ENCODE measurements around the gene UBAC1.

Gene UBAC1

GRCh38 chr9:135998410-135999071 is 37.4 kb upstream of the UBAC1 start:
- Mint-ChIP-seq H3K27me3 (no peaks in the 10 kb centered on the region), H3K4me1 (peaks cover 11% of the 10 kb centered on the region), H3K9me3 (no peaks in the 10 kb centered on the region), H3K27ac (peak overlapping the region in 1 of 2 donors; percentile 42), H3K4me3 (no peak overlapping the region)
- no peak for DNase-seq
- ATAC-seq: no peak

GRCh38 chr9:135998016-135998380 is 36.8 kb upstream of the UBAC1 start:
- DNase-seq (no peak), ATAC-seq (no peak)
- Mint-ChIP-seq H3K4me1 (peaks cover 11% of the 10 kb centered on the region), H3K9me3 (no peaks in the 10 kb centered on the region), H3K27me3 (no peaks in the 10 kb centered on the region), H3K4me3 (no peak overlapping the region), H3K27ac (no peak overlapping the region)

DNA sequence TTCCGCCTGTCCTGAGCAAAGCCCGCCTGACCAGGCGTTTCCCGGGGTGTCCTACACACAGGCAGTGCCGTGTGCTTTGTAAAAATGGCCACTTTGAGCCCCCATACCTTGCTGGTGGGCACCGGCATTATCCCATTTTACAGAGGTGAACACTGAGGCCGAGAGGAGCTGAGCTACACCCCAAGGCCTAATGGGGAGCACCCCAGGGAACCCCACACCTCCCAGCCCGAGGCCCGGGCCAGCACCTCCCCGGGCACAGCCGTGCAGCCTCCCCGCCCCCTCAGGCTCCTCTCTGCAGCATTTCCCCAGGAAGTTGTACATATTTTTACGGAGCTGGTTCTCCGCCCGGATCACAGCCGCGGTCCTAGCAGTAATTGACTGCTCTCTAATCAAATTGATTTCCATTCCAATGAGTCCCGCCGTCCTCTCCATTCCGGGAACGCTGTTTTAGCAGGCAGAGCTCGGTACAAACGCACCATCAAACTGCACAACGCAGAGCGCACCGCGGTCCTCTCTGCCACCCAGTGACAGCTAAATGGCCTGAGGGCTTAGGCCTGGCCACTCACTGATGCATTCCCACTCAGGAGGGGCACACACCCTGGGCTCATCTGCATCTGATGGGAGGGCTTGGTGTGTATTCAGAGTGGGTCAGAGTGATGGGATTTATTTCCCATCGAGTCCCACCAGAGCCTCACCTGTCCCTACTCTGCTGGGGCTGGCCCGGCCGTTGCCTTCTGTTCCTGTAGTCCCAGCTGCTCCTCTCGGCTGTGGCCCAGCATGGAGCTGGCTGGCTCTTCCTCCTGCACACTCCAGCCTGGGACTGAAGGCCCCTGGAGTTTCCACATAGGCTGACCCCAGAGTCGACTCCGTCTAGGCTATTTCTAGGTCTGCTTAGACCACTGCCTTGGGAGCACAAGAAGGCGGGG is 36.2 kb upstream of the UBAC1 start:
- Mint-ChIP-seq H3K4me3 (no peak overlapping the region), H3K27ac (peak overlapping the region in 1 of 2 donors; percentile 46), H3K27me3 (no peaks in the 10 kb centered on the region), H3K4me1 (peaks cover 18% of the 10 kb centered on the region), H3K9me3 (no peaks in the 10 kb centered on the region)
- DNase-seq (no peak), ATAC-seq (no peak)

DNA sequence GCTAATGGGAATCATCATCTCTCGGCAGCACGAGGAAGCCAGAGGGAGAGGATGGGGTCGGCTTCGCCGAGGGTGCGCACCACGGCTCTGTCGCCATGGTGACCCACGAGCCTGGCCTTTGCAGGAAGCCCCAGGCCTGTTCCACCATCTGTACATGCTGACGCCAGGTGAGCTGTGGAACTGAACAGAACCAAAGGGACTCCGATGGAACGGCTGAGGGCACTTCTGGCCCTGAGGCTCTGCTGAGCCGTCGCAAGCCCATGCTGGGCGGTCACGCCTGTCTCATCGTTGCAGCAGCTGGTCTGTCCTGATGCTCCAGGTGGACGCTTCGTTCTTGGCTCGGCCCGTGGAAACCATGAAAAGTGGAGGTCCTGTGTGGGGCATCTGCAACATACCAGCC is 34.6 kb upstream of the UBAC1 start:
- Mint-ChIP-seq H3K27ac (no peak overlapping the region), H3K27me3 (no peaks in the 10 kb centered on the region), H3K4me1 (peaks cover 33% of the 10 kb centered on the region)

DNA sequence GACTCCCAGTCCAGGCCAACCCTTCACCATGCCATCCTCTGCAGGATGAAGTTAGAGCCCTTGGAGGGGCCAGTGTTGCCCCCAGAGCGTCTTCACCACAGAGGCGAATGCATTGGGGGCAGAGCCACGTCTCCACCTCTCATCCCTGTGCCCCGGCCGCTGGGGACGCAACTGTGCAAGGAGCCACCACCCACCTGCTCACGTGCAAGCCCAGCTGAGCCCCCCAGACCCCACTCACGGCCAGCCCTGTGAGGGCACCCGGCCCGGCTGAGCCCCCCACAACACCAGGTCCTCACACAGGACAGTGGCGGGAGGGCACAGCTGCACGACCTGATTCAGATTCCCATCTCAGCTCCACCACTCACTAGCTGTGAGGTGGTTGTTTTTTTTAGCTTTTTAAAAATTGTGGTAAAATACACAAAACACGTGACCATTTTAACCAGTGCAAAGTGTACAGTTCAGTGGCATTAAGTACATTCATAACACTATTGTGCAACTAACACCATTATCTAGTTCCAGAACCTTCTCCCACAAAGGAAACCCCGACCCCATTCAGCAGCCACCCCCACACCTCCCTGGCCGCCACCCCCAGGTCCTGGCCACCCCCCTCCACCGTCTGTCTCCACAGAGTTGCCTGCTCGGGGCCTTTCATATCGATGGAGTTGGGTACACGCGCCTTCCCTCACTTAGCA is 33.5 kb upstream of the UBAC1 start:
- no peaks in the 10 kb centered on the region for H3K9me3 Mint-ChIP-seq
- H3K4me3 Mint-ChIP-seq: no peak overlapping the region
- no peak for DNase-seq
- H3K4me1 Mint-ChIP-seq: peaks cover 45% of the 10 kb centered on the region
- no peaks in the 10 kb centered on the region for H3K27me3 Mint-ChIP-seq
- H3K27ac Mint-ChIP-seq: peak overlapping the region in 1 of 2 donors; percentile 50
- ATAC-seq: peak; percentile 18

More for the DNA sequence above, 34.6 kb upstream of the UBAC1 start:
- no peak for DNase-seq
- ATAC-seq: no peak
- Mint-ChIP-seq H3K4me3 (no peak overlapping the region), H3K9me3 (no peaks in the 10 kb centered on the region)

DNA sequence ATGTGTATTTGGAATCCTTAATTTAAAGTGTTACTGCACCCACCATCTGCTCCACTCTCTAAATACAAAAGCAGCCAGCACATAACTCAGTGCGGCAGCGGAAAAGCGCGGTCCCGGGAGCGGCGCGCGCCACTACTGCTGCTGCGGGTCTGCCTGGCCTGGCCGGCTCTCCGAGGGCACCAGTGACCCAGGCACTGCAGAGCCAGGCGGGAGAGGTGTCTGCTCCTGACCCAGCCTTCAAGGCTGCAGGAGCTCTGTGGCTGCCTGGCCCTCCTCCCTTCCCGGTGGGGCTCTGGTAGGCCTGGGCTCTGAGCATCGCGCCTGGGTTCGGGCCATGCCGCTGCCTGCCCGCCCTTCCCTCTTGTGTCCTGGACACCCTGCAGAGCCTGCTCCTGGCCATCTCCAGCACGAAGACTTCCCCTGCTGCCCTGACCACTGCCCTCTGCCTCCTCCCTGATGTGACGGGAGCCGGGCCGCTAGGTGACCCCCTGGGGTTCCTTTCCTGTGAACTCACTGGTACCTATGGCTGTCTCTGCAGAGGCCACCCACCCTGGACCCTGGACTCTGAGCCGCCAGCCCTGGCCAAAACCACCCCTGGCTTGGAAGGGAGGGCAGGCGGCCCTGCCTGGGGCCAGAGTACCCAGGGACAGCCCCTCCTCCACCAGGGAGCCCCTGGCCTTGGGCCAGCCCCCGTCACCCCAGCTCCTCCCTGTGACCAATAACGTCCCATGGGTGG is 32.8 kb upstream of the UBAC1 start:
- peaks cover 48% of the 10 kb centered on the region for H3K4me1 Mint-ChIP-seq

GRCh38 chr9:135993409-135993742 is 32.2 kb upstream of the UBAC1 start:
- H3K27me3 Mint-ChIP-seq: no peaks in the 10 kb centered on the region
- no peak for ATAC-seq
- peaks cover 48% of the 10 kb centered on the region for H3K4me1 Mint-ChIP-seq
- H3K9me3 Mint-ChIP-seq: no peaks in the 10 kb centered on the region
- no peak for DNase-seq
- peak overlapping the region in 1 of 2 donors; percentile 19 for H3K4me3 Mint-ChIP-seq
- H3K27ac Mint-ChIP-seq: peak overlapping the region in 1 of 2 donors; percentile 72

More for the DNA sequence above, 32.8 kb upstream of the UBAC1 start:
- Mint-ChIP-seq H3K27ac (no peak overlapping the region), H3K27me3 (no peaks in the 10 kb centered on the region), H3K4me3 (no peak overlapping the region), H3K9me3 (no peaks in the 10 kb centered on the region)
- no peak for ATAC-seq
- DNase-seq: no peak

DNA sequence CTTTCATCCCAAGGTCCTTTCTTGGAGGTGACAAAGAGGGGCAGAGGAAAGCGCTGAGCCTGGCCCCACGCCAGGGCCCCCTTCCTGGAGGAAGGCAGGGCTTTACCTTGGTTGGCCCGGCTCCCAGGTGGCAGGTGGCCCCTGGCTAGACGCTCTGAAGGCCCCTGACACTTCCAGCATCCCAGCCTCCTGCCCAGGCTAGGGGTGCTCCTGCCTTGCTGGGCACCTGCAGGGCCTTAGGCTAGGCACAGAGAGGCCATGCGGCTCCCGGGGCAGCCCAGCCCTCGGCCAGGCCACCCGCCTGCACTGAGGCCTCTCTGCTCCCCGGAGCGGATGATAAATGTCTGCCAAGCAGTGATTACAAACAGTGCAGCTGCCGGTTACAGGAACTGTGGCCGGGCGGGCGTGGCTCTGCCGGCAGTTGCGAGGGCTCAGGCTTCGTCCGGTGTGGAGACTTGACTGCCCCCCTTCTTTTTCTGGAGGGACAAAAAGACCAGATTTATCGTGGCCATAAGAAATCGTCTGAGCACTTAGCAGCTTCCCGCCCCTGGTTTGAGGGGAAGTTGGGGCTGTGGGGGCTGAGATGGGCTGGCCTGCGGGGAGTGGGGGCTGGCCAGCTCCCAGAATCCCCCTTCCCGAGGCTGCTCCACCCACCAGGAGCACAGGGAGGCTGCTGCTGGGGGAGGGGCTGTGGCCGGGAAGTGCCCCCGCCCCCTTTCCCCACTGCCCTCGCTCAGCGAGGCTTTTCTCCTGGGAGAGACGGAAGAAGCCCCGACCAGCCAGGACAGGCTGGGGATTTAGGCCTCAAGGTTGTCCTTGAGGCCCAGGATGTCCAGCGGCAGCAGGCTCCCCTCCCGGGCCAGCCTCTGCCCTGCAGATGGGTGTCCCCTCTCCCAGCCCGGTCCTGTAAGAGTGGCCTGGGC is 31.6 kb upstream of the UBAC1 start:
- Mint-ChIP-seq H3K27me3 (no peaks in the 10 kb centered on the region), H3K27ac (peak overlapping the region; percentile 57 to 78), H3K4me3 (peak overlapping the region; percentile 60 to 64), H3K4me1 (peaks cover 48% of the 10 kb centered on the region), H3K9me3 (no peaks in the 10 kb centered on the region)
- ATAC-seq: peak; percentile 68
- DNase-seq: peak; percentile 37 to 47

GRCh38 chr9:135991771-135992170 is 30.6 kb upstream of the UBAC1 start:
- Mint-ChIP-seq H3K27ac (no peak overlapping the region), H3K4me1 (peaks cover 48% of the 10 kb centered on the region)

DNA sequence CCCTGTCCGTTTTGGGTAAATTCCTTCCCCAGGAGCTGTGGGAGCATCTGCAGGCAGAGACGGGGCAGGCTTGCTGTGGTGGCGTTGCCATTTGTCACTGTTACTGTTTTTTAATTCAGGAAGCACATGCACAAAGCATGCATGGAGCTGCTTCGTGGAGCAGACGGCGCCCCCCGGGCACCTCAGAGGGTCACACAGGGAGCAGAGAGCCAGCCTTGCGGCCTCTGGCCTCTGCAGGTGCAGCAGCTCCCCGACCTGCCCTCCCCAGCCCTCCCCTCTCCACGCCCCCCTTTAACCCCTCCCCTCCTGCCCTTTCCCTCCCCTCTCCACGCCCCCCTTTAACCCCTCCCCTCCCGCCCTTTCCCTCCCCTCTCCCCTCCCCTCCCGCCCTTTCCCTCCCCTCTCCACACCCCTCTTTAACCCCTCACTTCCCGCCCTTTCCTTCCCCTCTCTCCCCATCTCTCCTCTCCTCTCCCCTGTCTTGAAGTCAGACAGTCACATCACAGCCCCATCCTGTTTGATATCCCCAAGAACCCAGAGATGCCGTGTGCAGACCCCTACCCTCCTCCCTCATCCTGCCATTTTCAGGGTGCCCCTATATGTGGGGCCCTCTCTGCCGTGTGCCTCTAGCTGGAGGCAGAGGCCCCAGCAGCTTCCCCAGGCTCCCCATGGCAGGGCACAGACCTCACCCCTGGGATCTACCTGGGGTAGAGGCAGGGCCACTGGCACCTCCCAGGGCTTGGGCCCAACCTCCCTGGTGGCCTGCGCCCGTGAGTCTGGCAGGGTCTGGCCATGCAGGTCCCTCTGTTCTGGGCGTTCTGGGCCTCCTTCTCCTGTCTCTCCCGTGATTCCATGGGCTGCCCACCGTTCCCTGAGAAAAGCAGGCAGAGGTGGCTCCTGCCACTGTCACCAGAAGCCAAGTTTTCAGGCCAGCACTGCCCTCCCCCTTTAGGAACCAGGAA is 29.6 kb upstream of the UBAC1 start:
- no peaks in the 10 kb centered on the region for H3K9me3 Mint-ChIP-seq
- ATAC-seq (peak; percentile 37), DNase-seq (peak in 1 of 2 donors; percentile 16)
- H3K4me1 Mint-ChIP-seq: peaks cover 48% of the 10 kb centered on the region
- H3K27me3 Mint-ChIP-seq: no peaks in the 10 kb centered on the region
- H3K27ac Mint-ChIP-seq: no peak overlapping the region
- peak overlapping the region in 1 of 2 donors; percentile 61 for H3K4me3 Mint-ChIP-seq

More at GRCh38 chr9:135991771-135992170, 30.6 kb upstream of the UBAC1 start:
- DNase-seq (no peak), ATAC-seq (no peak)
- Mint-ChIP-seq H3K4me3 (peak overlapping the region; percentile 6 to 15), H3K27me3 (no peaks in the 10 kb centered on the region), H3K9me3 (no peaks in the 10 kb centered on the region)

GRCh38 chr9:135989722-135990467 is 28.7 kb upstream of the UBAC1 start:
- no peaks in the 10 kb centered on the region for H3K9me3 Mint-ChIP-seq
- peaks cover 45% of the 10 kb centered on the region for H3K4me1 Mint-ChIP-seq
- ATAC-seq (peak; percentile 15), DNase-seq (peak in 1 of 2 donors; percentile 25)
- peak overlapping the region in 1 of 2 donors; percentile 74 for H3K27ac Mint-ChIP-seq
- H3K27me3 Mint-ChIP-seq: no peaks in the 10 kb centered on the region
- peak overlapping the region in 1 of 2 donors; percentile 61 for H3K4me3 Mint-ChIP-seq

GRCh38 chr9:135989157-135989556 is 28.0 kb upstream of the UBAC1 start:
- no peaks in the 10 kb centered on the region for H3K27me3 Mint-ChIP-seq
- no peak for ATAC-seq
- no peak for DNase-seq
- H3K4me1 Mint-ChIP-seq: peaks cover 38% of the 10 kb centered on the region
- no peaks in the 10 kb centered on the region for H3K9me3 Mint-ChIP-seq
- H3K27ac Mint-ChIP-seq: no peak overlapping the region
- no peak overlapping the region for H3K4me3 Mint-ChIP-seq

DNA sequence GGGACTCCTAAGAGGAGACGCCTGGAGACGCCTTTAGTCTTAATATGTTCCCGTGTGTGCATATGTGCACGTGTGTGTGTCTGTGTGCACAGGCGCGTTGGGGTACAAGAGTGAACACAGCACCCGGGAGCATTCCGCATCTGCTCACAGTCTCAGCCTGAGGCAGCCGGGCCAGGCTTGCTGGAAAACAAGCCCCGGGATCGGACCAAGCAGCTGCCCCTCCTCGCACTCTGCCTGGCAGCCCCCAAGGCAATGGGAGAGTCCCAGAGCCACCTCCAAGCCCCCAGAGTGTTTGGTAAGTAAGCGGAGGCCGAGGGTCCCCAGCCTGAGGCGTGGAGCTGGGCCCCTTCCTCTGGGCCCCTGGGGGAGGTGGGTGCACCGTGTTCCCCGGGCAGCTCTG is 27.3 kb upstream of the UBAC1 start:
- Mint-ChIP-seq H3K27me3 (no peaks in the 10 kb centered on the region), H3K27ac (no peak overlapping the region), H3K9me3 (no peaks in the 10 kb centered on the region), H3K4me1 (peaks cover 37% of the 10 kb centered on the region), H3K4me3 (no peak overlapping the region)
- DNase-seq (no peak), ATAC-seq (no peak)
